Endothelial cell of umbilical vein (primary cell): ENCODE data around the gene SHISA8. TPM values are rescaled to one million over a fixed set of nuclear protein-coding genes. Genes with fewer than 3 reads are reported as not detected.

Experiments
- BruUV-seq: library from RNA; stranded (reverse); fragments of 400-500 nt; replicated peaks from 2 replicates; lab custom pipeline; 2021; lab: Mats Ljungman, UMichigan
- CTCF ChIA-PET: fragments of 300-600, 350-600 bp; sonication (Branson Sonifier 250); formaldehyde crosslinking; loops from one replicate; lab custom pipeline; 2021; ENCODE audit warnings: antibody characterized with exemption, inconsistent platforms; lab: Charles Lee
- POLR2A ChIA-PET: fragments of 300-600, 350-600 bp; sonication (Branson Sonifier 250); formaldehyde crosslinking; loops from one replicate; lab custom pipeline; 2021; ENCODE audit warnings: antibody characterized with exemption, inconsistent platforms; lab: Charles Lee
- DNase-seq: peaks from one replicate; pipeline ENCODE4 v3.0.0-alpha.2; 2011; ENCODE audit warnings: low read depth, low spot score
- FAIRE-seq: peaks from 2 replicates; lab custom pipeline; 2011; peaks lifted over from hg19 to GRCh38; lab: Jason Lieb, UNC
- H2AFZ ChIP-seq: 2 replicates; pipeline ENCODE4 v1.6.0; 2012; ENCODE audit warnings: low read depth, low read length, control low read depth, inconsistent platforms
- H3K27ac ChIP-seq: 2 replicates; pipeline ENCODE4 v1.5.1; 2011; ENCODE audit warnings: low read depth, mild to moderate bottlenecking, control low read depth, low read length, moderate library complexity; ENCODE audit not compliant: insufficient read depth
- H3K27me3 ChIP-seq, 2 experiments: 2 replicates each; pipeline versions ENCODE4 v1.6.0 to v1.6.1; 2011; ENCODE audit warnings: low read length in 2 of 2, mixed read lengths in 1 of 2; ENCODE audit not compliant: control insufficient read depth in 2 of 2, insufficient read depth in 2 of 2
- H3K36me3 ChIP-seq, 2 experiments: 2 replicates in 1 of 2; 3 replicates in 1 of 2; pipeline ENCODE4 v1.5.1; 2011; ENCODE audit warnings: low read length in 2 of 2, mild to moderate bottlenecking in 1 of 2, moderate library complexity in 1 of 2; ENCODE audit not compliant: control insufficient read depth in 2 of 2, insufficient read depth in 2 of 2; ENCODE audit errors: extremely low read depth in 1 of 2
- H3K4me1 ChIP-seq: 3 replicates; pipeline ENCODE4 v1.5.1; 2011; ENCODE audit warnings: mild to moderate bottlenecking, low read length; ENCODE audit not compliant: control insufficient read depth, insufficient read depth; ENCODE audit errors: extremely low read depth
- H3K4me2 ChIP-seq: 2 replicates; pipeline ENCODE4 v1.6.1; 2011; ENCODE audit warnings: low read length, control low read depth, mixed read lengths; ENCODE audit not compliant: insufficient read depth
- H3K4me3 ChIP-seq, 3 experiments: fragments of 200-600 bp in 1 of 3; sonication (generic), shearing (Covaris generic) in 1 of 3; replicated peaks in 1 of 3; 2 replicates each; pipeline ENCODE4 v1.5.1; 2011 to 2016; ENCODE audit warnings: control low read depth in 3 of 3, low read length in 3 of 3, mild to moderate bottlenecking in 2 of 3, inconsistent platforms in 1 of 3, low read depth in 1 of 3, moderate library complexity in 1 of 3; ENCODE audit not compliant: insufficient read depth in 1 of 3
- H3K79me2 ChIP-seq: 2 replicates; pipeline ENCODE4 v1.6.0; 2012; ENCODE audit warnings: low read length, inconsistent platforms; ENCODE audit not compliant: control insufficient read depth, insufficient read depth
- H3K9ac ChIP-seq: replicated peaks from 2 replicates; pipeline ENCODE3; 2011; ENCODE audit warnings: low read length, control low read depth; ENCODE audit not compliant: insufficient read depth; ENCODE audit errors: extremely low read depth
- H3K9me1 ChIP-seq: replicated peaks from 3 replicates; pipeline ENCODE4 v1.6.0; 2011; ENCODE audit warnings: mild to moderate bottlenecking, low read length; ENCODE audit not compliant: control insufficient read depth, insufficient read depth; ENCODE audit errors: extremely low read depth
- H3K9me3 ChIP-seq: replicated peaks from 2 replicates; pipeline ENCODE4 v1.5.1; 2012; ENCODE audit warnings: low read length, inconsistent platforms; ENCODE audit not compliant: control insufficient read depth, insufficient read depth
- H4K20me1 ChIP-seq: replicated peaks from 2 replicates; pipeline ENCODE3; 2011; ENCODE audit warnings: mild to moderate bottlenecking, low read length; ENCODE audit not compliant: control insufficient read depth, insufficient read depth; ENCODE audit errors: extremely low read depth
- CTCF ChIP-seq, 2 donors: IDR thresholded peaks; 1 replicate in 1 of 2; 2 replicates in 1 of 2; pipeline ENCODE4 v1.5.1; 2011; ENCODE audit warnings: low read length in 2 of 2, mild to moderate bottlenecking in 2 of 2, moderate library complexity in 2 of 2, control low read depth in 1 of 2, inconsistent platforms in 1 of 2, low read depth in 1 of 2; ENCODE audit not compliant: insufficient read depth in 1 of 2; ENCODE audit errors: extremely low read depth in 1 of 2
- GATA2 ChIP-seq: IDR thresholded peaks from 2 replicates; pipeline ENCODE4 v1.7.0; 2011; ENCODE audit warnings: low read depth, mild to moderate bottlenecking, moderate library complexity, mixed read lengths, low read length; ENCODE audit not compliant: insufficient read length, insufficient read depth
- JUN ChIP-seq: IDR thresholded peaks from 2 replicates; pipeline ENCODE4 v1.6.1; 2011; ENCODE audit warnings: borderline replicate concordance, low read depth; ENCODE audit not compliant: insufficient read length, insufficient read depth
- MYC ChIP-seq: IDR thresholded peaks from one replicate; pipeline ENCODE4 v1.6.1; 2011; ENCODE audit warnings: mild to moderate bottlenecking, low read depth, low read length
- POLR2A ChIP-seq: IDR thresholded peaks from 2 replicates; pipeline ENCODE4 v1.6.1; 2012; ENCODE audit warnings: low read depth, mild to moderate bottlenecking, control low read depth, low read length
- POLR2AphosphoS5 ChIP-seq: IDR thresholded peaks from 2 replicates; pipeline ENCODE4 v1.6.1; 2012; ENCODE audit warnings: low read depth, mild to moderate bottlenecking, control low read depth, low read length, moderate library complexity; ENCODE audit not compliant: insufficient read depth
- dilution Hi-C: fragments of 300-500 bp; cut with MboI; formaldehyde crosslinking; loops from one replicate; pipeline ENCODE4 v1.15.0; 2019; ENCODE audit warnings: low sequenced_read_pairs; ENCODE audit not compliant: extremely low pct_ligation_motif_present
- intact Hi-C: fragments of 100-400 bp; cut with micrococcal nuclease; formaldehyde crosslinking; loops from one replicate; pipeline ENCODE4 v1.10.0; 2022
- polyA plus RNA-seq, 4 experiments: library from polyadenylated mRNA; depleted of rRNA in 3 of 4; stranded (reverse) in 3 of 4; unstranded in 1 of 4; fragments of >200 nt; gene quantifications; 2 replicates each; pipeline versions ENCODE4 v1.2.1 to v1.2.3, GENCODE V29; 2011 to 2012; ENCODE audit warnings: missing spikeins in 1 of 4
- total RNA-seq: library from RNA; stranded (reverse); gene quantifications from 2 replicates; pipeline ENCODE4 v1.2.3, GENCODE V29; 2021

The SHISA8 gene
- total and polyA plus RNA-seq, 2 donors (not counting 3 experiments of a cell fraction or from before 2014, with no cell fraction given) = not detected

DNA sequence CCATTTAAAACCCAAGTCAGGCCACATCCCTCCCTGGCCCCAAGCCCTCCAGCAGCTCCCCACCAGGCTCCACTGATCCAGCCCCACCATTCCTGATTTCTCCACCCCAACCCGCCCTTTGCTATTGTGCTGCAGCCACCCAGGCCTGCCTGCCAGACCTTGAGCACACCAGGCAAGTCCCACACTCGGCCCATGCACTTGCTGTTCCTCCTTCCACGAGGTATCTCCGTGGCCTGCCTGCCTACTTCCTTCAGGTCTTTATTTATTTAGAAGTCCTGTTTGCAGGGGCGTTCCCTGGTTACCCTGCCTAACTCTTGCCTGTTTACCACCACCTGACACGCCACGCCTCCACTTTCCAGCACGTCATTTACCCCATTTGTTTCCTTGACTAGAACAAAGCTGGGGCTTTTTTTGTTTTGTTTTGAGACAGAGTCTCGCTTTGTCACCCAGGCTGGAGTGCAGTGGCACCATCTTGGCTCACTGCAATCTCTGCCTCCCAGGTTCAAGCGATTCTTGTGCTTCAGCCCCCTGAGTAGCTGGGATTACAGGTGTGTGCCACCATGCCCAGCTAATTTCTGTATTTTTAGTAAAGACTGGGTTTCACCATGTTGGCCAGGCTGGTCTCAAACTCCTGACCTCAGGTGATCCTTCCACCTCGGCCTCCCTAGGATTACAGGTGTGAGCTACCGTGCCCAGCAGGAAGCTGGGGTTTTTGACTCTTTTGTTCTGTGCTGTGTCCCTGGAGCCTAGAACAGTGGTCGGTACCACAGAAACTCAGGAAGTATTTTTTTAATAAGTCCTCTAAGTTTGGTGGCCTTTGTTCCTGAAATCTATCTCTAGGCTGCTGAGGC lies 25.3 kb upstream of the SHISA8 start:
- no peak overlapping the region for H3K4me3 ChIP-seq
- H3K79me2 ChIP-seq = no peaks in the 10 kb centered on the region
- no peak overlapping the region for H2AFZ ChIP-seq
- dilution Hi-C loops (no loop called here), intact Hi-C loops (loop anchor here (2.0 kb wide), 1 partner anchor 13 kb away; the partner anchor contains the start of gene TNFRSF13C)
- no peak for DNase-seq
- FAIRE-seq = peak; percentile 4
- BruUV-seq = no TSS peak
- no peaks in the 10 kb centered on the region for H4K20me1 ChIP-seq
- H3K27me3 ChIP-seq = no peaks in the 10 kb centered on the region
- peaks cover 22% of the 10 kb centered on the region for H3K4me1 ChIP-seq
- no peak overlapping the region for H3K9ac ChIP-seq
- ChIA-PET POLR2A (no interaction called here), CTCF (interaction anchor here (0.7 to 2.6 kb wide), 39 partner anchors 10 to 504 kb away, joined by 3 to 127 read pairs (median 7); partner anchors contain the start of genes CCDC134, MEI1, SNU13 and SREBF2)
- no peak overlapping the region for H3K4me2 ChIP-seq
- no peaks in the 10 kb centered on the region for H3K9me1 ChIP-seq
- no peak for TF ChIP-seq POLR2AphosphoS5
- no peak for TF ChIP-seq JUN
- no peak for TF ChIP-seq POLR2A
- TF ChIP-seq GATA2 = no peak
- TF ChIP-seq CTCF (IDR thresholded peaks at IDR 0.05; ENCODE audit: extremely low read depth in 1 of 2, insufficient read depth in 1 of 2, low read depth in 1 of 2, low read length in 2 of 2) = no peak
- no peak for TF ChIP-seq MYC
- H3K9me3 ChIP-seq = no peaks in the 10 kb centered on the region
- no peak overlapping the region for H3K27ac ChIP-seq
- peaks cover 0 to 2% of the 10 kb centered on the region in 2 experiments for H3K36me3 ChIP-seq
